GM10248 (cell line): ENCODE measurements around the gene MRGPRD.
A peak's percentile ranks its signal among the peaks of the same experiment; 100 is the strongest.

Experiments used
- CTCF ChIA-PET: fragments of 300-600 bp; sonication (Branson Sonifier 250); formaldehyde crosslinking; extraction: SDS; loops from one replicate; lab custom pipeline; 2021; ENCODE audit warnings: antibody characterized with exemption; lab: Yijun Ruan, JAX
- POLR2A ChIA-PET: fragments of 350-650 bp; sonication (Branson Sonifier 250); formaldehyde crosslinking; extraction: SDS; loops from one replicate; lab custom pipeline; 2020; ENCODE audit warnings: antibody characterized with exemption; lab: Yijun Ruan, JAX
- DNase-seq: peaks from one replicate; pipeline ENCODE4 v3.0.0; 2012; ENCODE audit errors: extremely low spot score
- TF ChIP-seq, protein P1 (sequence below): IDR thresholded peaks from 2 replicates; pipeline ENCODE4 v1.5.1; 2012; ENCODE audit warnings: mild to moderate bottlenecking, low read depth; ENCODE audit errors: extremely low read depth, missing control alignments, control extremely low read depth

Gene MRGPRD

DNA sequence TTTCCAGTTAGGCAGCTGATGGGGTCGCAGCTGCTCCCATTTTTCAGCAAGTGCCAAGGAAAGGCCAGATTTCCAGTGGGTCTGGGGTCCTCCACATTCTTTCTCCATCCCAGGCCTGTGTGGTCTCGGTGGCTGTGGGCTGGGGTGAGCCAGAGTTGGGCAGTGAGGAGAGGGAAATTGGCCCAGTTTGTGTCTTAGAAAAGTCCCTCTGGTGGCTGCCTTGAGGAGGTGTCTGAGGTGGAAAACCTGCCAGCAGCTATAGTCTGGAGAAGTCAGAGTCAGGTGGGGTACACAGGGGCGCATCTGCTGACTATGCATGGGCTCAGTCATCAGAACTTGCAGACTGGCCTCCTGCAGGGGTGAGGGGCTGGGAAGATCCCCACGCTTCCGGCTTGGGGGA is 30.5 kb downstream of the MRGPRD start:
- CTCF ChIA-PET: no interaction called here
- TF ChIP-seq, protein P1, sequence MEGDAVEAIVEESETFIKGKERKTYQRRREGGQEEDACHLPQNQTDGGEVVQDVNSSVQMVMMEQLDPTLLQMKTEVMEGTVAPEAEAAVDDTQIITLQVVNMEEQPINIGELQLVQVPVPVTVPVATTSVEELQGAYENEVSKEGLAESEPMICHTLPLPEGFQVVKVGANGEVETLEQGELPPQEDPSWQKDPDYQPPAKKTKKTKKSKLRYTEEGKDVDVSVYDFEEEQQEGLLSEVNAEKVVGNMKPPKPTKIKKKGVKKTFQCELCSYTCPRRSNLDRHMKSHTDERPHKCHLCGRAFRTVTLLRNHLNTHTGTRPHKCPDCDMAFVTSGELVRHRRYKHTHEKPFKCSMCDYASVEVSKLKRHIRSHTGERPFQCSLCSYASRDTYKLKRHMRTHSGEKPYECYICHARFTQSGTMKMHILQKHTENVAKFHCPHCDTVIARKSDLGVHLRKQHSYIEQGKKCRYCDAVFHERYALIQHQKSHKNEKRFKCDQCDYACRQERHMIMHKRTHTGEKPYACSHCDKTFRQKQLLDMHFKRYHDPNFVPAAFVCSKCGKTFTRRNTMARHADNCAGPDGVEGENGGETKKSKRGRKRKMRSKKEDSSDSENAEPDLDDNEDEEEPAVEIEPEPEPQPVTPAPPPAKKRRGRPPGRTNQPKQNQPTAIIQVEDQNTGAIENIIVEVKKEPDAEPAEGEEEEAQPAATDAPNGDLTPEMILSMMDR: peak; percentile 14
- POLR2A ChIA-PET: no interaction called here
- no peak for DNase-seq

DNA sequence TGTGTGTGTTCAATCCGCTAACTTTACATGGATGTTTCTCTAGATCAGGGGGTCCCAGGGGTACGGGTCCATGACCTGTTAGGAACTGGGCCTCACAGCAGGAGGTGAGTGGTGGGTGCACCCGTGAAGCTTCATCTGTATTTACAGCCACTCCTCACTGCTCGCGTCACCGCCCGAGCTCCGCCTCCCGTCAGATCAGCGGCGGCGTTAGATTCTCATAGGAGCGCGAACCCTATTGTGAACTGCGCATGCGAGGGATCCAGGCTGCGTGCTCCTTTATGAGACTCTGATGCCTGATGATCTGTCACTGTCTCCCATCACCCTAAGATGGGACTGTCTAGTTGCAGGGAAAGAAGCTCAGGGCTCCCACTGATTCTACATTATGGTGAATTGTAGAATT is 31.9 kb downstream of the MRGPRD start:
- no peak for DNase-seq
- TF ChIP-seq, protein P1: no peak
- ChIA-PET POLR2A (no interaction called here), CTCF (no interaction called here)

DNA sequence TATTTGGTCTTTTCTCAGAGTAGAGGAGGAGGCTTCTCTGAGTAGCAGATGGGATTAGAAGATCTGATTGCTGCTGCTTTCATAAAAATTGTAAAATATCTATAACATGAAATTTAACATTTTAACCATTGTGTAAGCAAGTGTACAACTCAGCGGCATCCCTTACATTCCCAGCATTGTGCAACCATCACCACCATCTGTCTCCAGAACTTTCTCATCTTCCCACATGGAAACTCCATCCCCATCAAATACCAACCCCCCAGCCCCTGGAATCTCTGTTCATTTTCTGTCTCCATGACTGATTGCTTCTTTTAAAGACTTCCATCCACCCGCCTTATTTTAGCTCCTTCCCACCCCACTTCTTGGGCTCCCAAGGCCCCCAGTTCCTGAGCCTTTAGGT is 32.3 kb downstream of the MRGPRD start:
- TF ChIP-seq, protein P1: no peak
- no peak for DNase-seq
- CTCF ChIA-PET: no interaction called here
- POLR2A ChIA-PET: no interaction called here

DNA sequence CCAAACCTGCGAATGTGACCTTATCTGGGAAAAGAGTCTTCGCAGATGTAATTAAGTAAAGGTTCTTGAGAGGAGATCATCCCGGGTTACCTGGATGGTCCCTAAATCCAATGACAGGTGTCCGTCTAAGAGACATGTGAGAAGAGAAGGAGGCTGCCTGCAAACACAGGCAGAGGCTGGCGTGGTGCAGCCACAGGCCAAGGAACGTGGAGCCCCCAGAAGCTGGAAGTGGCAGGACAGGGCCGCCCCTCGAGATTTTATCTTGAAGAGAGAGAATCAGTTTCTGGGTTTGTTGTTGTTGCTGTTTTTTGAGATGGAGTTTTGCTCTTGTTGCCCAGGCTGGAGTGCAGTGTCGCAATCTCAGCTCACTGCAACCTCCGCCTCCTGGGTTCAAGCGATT is 33.6 kb downstream of the MRGPRD start:
- ChIA-PET POLR2A (no interaction called here), CTCF (no interaction called here)
- TF ChIP-seq, protein P1: no peak
- no peak for DNase-seq

DNA sequence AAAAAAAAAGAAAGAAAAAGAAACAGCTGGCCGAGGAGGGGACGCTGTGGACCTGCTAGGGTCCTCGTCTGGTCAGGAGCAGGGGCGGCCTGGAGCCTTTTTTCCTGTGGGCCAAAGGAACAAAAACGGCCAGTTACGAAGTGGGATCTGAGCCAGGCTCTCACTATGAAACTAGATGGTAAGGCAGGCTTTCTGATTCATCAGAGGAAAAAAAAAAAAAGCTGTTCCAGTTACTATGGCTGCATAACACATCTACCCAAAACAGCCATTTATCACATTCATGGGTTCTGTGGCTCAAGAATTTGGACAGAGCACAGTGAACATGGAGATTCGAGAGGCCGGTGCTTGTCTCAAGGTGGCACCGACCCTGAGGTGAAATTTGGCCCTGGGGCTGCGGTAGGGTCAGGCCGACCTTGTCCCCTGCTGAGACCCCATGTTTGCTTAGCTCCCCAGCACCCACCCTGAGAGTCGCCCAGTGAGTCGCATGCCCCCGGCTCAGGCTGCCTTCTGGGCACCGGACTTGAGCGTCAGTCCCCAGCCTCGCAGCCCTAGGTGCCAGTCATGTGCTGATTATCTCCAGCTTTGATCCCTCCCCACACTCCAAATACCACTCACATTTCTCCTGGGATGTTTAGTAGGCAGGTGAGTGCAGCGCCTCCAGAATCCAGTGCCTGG is 34.2 kb downstream of the MRGPRD start:
- DNase-seq: no peak
- TF ChIP-seq, protein P1: no peak
- ChIA-PET POLR2A (interaction anchor here (0.7 kb wide), 1 partner anchor 24 kb away, joined by 4 read pairs; no protein-coding TSS in a partner anchor), CTCF (no interaction called here)

DNA sequence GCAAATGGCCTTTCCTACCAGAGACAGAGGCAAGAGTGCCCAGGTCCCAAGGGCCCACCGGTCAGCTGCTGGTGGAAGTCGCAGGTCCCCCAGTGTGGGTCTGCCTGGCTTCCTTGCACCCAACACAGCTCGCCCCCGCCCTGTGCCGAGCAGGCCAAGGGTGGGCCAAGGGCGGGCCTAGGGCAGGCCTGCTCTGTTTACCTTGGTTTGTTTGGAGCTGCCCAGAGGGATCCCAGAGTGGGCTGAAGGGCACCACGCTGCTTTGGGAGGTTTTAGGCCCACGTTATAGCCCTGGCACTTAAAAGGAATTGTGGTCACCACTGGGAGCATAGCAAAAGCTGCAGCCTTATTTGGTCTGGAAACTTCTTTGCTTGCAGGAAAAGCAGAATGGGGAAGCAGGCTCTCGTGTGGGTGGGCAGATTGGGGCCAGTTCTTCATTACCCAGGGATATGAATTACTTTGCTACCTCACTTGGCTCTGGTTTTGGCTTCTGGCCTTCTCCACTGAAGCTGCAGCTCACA is 38.0 kb downstream of the MRGPRD start:
- CTCF ChIA-PET: interaction anchor here (1.3 kb wide), 1 partner anchor 147 kb away, joined by 3 read pairs; no protein-coding TSS in a partner anchor
- TF ChIP-seq, protein P1: no peak
- DNase-seq: peak; percentile 56
- POLR2A ChIA-PET: no interaction called here
